ENCODE measurements around the gene AURKB.
"Not testable (repeated sequence)": the region's sequence is repeated elsewhere in the genome, so short reads cannot be mapped to it uniquely, and the experiment has no call there.

The AURKB gene

DNA sequence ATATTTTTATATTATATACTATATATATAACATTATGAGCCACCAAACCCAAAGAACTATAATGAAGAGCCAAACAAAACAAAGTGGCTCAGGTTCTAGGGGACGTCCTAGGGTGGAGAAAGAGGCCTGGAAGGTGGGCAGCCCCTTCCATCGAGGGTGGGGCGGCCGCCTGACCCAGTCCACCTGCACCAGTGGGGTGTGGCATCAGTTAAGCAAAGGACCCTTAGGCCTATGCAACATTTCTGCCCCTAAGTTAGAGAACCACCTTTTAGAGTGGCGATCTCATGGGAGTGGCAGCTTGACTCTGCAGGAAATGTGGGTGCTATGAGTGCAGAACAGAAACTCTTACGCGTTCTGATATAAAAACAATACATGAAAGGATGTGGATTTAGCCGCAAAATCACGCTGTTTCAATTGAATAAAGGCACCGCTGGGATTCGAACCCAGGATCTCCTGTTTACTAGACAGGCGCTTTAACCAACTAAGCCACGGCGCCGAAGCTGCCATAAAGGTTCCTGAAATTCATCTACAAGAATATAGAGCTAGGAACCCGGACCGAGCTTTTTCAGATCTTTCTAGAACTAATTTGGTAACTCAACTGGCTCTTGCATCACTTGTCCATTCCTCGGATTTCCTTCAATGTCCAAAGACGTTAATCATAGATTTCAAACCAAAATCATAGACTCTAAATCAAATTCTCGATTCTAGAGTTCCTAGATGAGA lies 15.6 kb upstream of the AURKB start:
- DNase-seq (peak; percentile 77), ATAC-seq (peak; percentile 2)

DNA sequence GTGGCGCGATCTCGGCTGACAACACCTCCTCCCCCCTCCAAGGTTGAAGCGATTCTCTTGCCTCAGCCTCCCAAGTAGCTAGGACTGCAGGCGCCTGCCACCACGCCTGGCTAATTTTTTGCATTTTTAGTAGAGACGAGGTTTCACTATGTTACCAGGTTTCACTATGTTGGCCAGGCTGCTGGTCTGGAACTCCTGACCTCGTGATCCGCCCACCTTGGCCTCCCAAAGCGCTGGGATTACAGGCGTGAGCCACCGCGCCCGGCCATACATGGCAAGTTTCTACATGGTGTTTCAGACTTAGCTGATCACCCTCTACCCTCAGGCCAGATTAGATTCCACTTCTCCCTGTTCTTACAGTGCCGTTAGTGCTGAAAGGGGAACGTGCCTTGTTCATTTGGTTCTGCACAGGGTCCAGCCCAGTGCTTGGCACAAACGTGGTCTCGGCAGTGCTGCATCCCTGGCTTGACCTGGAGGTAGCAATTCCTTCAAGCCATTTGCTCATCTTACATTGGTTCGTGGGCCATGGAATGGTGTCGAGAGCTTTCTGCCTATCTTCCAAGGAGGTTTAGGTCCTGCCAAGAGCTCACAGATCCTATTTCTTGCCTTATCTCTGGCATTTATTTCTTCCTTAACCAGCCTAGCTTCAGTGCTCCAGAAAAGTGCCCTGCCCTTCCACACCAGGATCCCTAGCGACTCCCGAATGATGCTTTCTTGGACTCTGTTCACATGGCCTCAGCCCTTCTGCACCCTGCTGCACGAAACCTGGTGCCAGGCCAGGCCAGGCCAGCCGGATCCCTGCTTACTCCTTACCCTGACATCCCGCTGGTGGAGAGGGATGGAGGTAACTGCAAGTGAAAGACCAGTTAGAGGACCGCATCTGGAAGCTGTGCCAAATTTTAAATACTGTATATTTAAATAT lies 14.8 kb upstream of the AURKB start:
- DNase-seq (no peak), ATAC-seq (no peak)

DNA sequence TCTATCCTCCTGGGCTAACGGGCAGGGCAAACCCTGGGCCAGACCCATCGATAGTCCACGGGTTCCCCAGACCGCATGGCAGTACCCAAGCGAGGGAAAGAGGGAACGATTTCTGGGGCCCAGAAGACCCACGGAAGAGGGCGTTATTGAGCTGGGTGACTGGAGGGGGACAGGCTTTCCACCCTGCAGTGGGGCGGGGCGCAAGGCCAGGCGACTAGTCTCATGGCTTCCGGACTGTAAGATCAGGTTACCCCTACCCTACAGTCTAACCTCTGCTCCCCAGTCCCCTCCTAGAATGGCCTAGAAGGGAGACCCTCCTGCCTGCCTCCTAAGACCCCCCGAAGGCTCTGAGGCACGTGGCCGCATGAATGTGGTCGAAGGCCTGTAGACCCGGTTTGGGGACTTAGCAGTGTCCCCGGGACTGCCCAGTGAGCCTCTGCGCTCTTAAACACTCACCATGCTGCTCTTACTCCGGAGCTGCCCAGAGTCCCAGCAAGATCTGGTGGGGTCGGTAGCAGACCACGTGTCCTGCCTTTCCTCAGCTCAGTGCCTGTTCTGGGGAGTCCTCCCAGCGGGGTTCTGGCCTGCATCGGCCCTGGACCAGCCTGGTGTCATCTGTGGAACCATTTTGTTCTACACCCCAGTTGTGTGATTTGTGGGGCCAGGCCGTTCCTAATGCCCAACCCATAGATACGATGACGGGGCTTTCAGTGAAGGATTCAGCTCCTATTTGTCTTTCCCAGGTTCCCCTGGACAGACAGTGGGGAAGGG lies 13.2 kb upstream of the AURKB start:
- DNase-seq (peak; percentile 72), ATAC-seq (peak; percentile 2)

DNA sequence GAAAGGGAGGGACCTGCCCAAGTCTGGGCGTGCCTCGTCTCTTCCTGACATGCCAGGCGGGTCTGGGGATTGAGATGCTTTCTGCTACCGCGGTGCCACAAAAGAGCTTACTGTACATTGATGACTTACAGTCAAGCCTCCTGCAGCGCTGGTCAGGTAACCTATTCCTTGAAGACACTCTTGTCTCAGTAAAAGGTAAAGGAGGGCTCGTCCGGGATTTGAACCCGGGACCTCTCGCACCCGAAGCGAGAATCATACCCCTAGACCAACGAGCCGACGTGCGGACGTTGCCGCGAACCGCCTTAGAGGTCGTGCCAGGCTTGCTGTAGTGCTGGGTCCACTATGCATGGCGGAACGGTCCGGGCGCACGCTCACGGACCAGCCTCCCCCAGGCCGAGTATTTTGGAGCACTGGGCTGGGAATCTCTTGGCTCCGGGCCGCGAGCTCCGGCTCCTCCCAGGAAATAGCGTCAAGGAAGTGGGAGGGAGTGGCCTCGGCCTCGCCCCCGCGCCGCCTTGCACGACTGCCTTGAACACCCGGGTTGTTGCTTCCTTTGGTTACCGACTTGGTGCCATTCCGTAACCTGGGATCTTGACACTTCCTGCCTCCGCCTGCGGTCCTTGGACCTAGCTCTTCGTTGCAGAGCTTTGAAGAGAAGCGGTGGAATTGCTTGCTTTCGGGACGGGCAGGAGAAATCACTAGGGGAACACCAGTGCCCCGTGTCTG lies 12.4 kb upstream of the AURKB start:
- ATAC-seq: peak; percentile 45
- DNase-seq: peak; percentile 91

DNA sequence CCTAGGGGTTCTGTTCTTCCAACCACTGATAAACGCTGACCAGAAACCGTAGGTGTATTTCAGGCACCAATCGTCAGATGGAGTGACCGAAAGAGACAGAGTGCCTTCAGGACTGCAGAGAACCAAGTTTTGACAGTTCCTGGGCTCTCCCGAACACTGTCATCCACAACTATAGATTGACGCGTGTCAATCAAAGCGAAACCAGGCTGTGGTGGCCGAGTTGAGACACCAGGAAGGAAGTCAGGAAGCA lies 11.9 kb upstream of the AURKB start:
- ATAC-seq (peak; percentile 33), DNase-seq (no peak)

DNA sequence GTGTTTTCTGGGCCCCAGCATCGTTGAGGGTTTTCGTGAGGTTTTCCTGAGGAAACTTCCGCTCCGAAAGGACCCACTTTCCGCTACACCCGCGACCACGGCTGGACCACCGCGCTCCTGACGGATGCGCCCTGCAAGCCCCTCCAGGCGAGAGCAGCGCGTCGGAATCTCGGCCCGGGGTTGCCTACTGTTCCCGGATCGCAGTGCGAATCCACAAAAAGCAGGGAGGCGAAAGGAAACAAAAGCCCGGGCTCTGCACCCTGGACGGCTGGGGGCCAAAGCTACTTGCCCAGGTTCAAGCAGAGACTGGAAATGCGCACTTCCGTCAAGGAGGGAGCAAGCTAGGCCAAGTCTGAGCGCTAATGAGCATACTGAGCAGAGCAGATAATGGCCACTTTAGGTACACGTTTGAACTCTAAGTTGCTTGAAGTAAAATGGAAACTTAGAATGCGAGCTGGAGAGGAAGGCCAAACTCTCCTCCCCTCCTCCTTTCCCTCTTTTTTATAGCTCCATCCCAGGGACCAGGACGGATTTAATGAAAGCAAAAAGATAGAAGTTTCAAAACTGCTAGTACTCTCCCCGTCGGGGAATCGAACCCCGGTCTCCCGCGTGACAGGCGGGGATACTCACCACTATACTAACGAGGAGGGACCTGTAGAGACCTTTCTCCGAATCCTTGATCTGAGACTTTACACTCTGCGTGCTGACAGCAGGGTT lies 11.4 kb upstream of the AURKB start:
- ATAC-seq (peak; percentile 51), DNase-seq (peak; percentile 89)

DNA sequence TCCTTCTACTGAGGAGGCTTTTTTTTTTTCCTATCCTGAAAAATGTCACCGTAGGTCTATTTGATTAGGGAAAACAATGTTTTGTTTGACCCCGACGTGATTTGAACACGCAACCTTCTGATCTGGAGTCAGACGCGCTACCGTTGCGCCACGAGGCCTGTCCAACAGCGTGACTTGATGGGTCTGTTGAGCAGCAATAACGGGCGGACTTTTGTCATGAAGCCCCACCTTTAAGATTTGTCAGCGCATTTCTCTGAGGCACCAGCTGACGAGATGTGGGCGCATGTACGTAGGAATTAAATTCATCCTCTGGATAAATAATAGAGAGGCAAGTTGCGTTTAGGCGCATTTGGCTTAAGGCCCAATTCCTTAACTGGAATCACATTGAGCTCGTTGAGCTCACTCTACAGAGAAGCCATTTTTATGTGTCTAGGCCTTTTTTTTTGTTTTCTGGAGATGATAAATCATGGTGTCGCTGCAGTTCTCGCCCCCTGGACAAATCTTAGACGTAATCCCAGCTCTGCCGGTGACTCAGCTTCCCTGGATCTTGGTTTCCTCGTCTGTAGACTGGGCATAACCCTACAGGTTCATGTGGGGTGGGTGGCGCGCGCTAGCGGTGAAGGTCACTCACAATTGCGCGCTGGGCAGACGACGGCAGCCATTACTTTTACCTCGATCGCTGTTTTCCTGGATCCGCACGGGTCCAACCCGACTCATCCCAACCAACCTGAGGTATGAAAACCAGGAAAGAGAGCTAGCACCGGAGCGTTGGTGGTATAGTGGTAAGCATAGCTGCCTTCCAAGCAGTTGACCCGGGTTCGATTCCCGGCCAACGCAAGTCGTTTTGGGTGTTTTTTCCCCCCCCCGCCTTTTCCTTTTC lies 10.6 kb upstream of the AURKB start:
- ATAC-seq (peak; percentile 28), DNase-seq (peak; percentile 91)

DNA sequence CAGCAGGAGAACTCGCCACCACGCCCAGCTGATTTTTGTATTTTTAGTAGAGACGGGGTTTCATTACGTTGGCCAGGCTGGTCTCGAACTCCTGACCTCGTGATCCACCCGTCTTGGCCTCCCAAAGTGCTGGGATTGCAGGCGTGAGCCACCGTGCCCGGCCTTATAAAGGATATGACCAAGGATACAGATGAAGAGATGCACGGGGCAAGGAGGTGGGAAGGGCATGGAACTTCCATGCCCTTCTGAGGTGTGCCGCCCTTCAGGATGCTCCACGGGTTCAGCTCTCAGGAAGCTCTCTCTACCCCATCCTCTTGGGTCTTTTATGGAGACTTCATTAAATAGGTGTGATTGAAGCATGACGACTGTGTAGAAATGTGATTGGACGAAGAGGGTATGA lies 3.6 kb upstream of the AURKB start:
- DNase-seq, ATAC-seq: not testable (repeated sequence)

DNA sequence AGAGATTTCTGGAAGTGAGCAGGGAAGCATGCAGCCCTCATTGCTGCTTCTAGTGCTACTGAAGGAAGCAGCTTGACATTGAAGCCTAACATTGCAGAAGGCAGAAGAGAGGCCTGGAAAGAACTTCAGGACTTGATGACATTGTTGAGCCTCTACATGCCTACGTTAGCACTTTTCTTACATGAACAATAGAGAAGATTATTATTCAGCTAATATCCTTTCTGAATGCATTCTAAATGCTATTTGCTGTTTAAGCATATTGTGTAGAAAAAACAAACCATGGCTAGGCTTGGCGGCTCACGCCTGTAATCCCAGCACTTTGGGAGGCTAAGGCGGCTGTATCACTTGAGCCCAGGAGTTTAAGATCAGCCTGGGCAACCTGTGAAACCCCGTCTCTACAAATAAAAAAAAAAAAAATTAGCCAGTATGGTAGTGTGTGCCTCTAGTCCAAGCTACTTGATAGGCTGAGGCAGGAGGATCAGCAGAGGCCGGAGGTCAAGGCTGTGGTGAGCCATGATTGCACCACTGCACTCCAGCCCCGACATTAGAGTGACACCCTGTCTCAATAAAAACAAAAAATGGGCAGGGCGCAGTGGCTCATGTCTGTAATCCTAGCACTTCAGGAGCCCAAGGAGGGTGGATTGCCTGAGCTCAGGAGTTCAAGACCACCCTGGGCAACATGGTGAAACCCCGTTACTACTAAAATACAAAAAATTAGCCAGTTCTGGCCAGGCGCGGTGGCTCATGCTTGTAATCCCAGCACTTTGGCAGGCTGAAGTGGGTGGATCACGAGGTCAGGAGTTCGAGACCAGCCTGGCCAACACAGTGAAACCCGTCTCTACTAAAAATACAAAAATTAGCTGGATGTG lies 2.2 kb upstream of the AURKB start:
- no peak for DNase-seq
- no peak for ATAC-seq

DNA sequence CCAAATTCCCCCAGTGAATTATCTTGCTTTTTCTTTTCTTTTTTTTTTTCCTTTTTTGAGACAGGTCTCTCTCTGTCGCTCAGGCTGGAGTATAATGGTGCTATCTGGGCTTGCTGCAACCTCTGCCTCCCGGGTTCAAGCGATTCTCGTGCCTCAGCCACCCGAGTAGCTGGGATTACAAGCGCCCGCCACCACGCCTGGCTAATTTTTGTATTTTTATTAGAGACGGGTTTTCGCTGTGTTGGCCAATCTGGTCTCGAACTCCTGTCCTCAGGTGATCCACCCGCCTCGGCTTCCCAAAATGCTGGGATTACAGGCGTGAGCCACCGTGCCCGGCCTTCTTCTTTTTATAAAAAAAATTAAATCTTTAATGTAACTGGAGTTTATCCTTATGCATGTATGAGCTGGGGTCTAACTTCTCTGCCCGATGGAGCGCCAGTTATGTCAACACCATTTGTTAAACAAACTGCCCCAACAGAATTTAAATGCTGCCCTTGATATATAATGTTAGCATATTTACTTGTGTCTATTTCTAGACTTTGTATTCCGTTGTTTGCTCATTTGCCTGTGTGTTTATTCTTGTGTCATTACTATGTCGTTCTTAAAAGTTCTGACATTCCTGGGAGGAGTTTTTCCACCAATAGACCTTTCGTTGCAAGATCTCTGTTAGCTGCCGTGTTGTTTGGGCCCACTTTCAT lies 535 bp upstream of the AURKB start:
- DNase-seq: peak; percentile 49
- peak; percentile 16 for ATAC-seq

DNA sequence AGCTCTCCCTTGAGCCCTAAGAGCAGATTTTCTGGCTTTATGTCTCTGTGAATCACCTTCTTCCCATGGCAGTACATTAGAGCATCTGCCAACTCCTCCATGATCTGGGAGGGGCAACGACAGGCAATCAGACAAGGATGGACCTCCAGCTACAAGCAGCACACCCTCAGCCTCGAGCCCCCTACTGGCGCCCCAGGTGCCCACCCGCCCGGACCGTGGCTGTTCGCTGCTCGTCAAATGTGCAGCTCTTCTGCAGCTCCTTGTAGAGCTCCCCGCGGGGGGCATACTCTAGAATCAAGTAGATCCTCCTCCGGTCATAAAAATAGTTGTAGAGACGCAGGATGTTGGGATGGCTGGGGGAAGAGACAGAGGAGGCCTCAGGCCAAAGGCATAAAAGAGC lies 3.8 kb downstream of the AURKB start:
- ATAC-seq (no peak), DNase-seq (no peak)

DNA sequence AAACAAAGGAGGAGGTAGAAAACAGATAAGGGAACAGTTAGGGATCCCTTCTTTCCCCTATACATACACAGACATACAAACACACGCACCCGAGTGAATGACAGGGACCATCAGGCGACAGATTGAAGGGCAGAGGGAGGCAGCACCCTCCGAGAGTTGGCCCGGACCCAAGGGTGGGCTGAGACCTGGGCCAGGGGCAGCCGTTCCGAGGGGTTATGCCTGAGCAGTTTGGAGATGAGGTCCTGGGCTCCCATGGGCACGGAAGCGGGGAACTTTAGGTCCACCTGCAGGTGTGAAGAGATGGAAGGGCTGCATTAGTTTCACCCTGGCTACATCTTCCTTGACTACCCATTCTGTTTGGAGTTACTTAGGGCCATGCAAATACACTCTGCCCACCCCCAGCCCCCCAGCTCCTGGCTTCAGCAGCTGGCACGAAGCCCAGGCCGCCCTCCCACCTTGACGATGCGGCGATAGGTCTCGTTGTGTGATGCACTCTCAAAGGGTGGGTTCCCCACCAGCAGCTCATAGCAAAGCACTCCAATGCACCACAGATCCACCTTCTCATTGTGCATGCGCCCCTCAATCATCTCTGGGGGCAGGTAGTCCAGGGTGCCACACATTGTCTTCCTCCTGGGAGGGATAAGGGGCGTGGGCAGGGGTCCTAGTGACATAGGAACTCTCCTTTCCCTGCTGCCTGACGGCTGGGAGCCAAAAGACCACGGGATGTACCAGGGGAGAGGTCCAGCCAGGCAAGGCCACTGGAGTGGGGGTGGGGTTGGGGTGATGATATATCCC lies 5.4 kb downstream of the AURKB start:
- DNase-seq: no peak
- ATAC-seq: no peak

DNA sequence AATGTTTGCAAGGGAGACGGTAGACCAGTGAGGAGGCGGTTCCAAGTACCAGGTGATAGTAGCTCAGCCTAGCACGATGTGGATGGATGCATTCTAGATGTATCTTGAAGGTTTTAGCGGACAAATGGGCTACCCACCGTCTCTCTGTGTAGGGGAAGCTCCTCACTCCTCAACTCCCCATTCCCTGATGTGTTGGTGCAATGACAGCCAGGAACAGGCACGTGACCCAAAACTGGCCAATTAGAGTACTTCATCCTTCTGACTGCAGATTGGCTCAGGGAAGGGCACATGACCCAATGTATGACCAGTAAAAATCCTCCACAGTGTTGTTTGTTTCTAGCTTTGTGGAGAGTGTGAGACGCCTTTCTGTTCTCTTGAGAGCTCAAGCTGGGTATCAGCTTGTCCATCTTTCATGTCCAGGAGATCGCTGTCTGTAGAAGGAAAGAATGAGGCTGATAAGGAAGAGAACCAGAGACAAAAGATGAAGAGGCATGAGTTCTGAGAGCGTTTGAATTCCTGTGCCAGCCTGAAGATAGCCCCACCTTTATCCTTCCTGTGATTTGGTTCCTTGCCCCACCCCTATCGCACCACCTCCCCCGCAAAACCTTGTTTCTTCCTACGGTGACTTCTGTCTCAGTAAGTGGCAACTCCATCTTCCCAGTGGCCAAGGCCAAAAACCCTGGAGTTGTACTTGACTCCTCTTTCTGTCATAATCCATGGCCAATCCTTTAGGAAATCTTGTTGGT lies 18.1 kb downstream of the AURKB start:
- ATAC-seq (no peak), DNase-seq (peak; percentile 59)

DNA sequence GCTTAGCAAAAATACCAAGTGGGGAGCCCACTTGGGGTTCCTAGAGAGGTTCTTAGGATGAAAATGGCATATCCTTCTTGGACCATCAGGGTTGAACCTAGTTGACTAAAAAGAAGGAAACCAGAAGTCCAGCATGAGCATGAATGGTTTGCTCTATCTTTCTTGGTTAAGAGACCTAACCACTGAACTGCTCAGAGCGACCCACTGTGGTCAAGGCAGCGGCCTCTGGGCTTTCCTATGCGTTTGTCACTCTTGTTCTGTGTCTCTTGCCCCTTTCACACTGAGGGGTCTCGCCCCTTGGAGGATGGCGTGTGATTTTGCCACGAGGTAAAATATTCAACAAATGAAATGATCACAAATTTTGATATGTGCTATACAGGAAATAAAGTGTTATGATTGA lies 19.9 kb downstream of the AURKB start:
- ATAC-seq (no peak), DNase-seq (no peak)

DNA sequence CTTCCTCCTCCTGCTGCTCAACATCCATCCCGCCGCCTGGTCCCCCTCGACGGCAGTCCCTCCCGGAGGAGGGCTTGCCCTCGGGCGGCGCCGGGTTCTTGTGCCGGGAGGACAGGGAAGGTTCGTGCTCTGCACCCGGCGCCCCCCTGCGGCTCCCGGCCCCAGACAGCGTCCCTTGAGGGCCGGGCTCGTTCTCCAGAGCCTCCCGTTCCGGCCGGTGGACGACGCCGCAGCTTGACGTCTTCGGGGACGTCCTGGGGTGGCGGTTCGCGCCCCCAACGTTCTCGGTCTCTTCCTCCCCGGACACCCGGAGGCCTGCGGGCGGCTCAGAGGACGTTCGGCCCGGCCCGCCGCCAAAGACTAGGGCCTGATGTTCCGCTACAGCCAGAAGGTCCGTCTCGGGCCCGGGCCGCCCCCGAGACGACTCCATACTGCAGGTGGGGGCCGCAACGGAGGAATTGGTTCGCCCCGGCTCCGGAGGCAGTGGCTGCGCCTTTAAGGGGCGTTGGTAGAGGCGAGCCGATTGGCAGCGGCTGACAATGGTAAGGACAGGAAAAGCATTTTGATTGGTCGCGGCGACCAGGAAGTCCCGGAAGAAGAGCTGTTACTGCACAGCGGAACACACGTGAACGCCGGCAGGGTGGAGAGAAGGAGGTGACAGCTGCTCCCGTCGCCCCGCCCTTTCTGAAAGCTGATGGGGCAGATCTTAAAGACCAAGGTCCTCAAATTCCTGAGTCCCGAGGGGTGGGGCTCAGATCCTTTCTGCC lies 20.5 kb downstream of the AURKB start, which contains the start of gene BORCS6:
TSS of gene BORCS6 (minus strand) at position 470 of the 767 bp plus-strand sequence. CDS start at position 430, 40 bp downstream.
- ATAC-seq (peak; percentile 57), DNase-seq (peak; percentile 93)

DNA sequence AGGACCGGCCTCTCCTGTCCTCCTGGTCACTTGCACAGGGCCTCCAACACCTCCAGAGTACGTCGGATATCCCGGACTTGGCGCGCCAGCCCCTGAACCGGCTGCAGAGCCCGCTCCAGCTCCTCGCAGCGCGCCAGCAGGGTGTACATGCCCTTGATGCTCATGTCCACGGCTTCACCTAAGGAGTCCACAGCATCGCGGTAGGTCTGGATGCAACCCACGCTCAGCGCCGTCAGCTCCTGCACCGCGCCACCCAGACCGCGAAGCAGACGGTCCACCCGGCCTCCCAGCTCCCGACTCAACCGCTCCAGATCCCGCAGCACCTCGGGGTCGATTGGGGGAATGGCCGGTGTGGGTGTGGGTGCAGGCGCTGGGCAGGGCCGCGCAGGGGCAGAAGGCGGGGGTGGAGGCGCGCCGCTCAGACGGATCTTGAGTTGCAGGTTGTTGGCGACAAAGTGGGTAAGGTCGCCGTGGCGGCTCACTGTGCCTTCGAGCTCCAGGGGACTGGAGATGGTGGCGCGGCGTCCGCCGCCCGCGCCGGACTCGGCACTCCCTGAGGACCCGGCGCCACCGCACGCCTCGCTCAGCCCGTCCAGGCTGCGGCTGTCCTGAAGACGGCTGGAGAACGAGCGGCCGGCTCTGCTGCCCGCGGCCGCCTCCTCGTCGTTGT lies 21.2 kb downstream of the AURKB start:
- no peak for ATAC-seq
- DNase-seq: peak; percentile 38
